HG02884 (cell line): Measurements from ENCODE around the gene PLEKHB1.

Source experiments
- ATAC-seq: cut with Tn5 transposase; IDR thresholded peaks from one replicate; pipeline ENCODE4 v1.9.1; 2021; ENCODE audit warnings: mild to moderate bottlenecking, moderate library complexity; ENCODE audit not compliant: unreplicated experiment

Gene PLEKHB1

DNA sequence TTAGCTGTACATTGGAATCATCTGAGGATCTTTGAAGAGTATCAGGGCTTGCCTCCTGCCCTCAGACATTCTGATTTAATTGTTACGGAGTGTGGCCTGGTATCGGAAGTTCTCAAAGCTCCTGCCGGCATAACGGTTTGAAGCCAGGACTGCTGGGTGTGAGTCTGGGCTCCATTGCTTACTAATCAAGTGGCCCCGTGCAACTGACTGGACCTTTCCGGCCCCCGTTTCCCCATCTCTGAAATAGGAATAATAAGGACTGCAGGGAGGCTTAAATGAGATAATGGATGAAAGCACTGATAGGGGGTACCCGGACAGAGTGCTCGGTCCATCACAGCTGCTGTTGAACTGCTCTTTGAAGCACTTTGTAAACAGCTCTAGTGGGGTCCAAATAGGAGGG lies 1.7 kb downstream of the PLEKHB1 start:
- no peak for ATAC-seq

DNA sequence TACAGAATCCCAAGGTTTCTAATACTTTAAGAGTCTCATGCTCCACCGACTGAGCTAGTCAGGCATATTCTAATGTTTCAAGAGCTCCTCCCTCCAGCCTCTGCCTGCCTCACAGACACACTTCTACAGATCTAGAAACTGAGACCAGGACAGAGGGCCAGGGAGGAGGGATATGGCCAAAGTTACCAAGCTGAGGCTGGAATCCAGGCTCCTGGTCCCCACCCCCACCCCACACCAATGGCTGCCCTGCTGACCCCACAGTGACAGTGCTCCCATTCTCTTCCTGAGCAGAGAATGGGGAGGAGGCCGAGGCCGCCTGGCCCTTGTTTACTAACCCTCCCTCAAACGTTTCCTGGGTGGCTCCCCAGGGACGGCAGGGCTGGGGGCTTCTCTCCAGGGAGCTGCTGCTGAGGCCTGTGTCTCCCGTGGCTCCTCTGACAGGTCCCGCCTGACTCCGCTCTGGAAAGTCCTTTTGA lies 2.2 kb downstream of the PLEKHB1 start:
- no peak for ATAC-seq

DNA sequence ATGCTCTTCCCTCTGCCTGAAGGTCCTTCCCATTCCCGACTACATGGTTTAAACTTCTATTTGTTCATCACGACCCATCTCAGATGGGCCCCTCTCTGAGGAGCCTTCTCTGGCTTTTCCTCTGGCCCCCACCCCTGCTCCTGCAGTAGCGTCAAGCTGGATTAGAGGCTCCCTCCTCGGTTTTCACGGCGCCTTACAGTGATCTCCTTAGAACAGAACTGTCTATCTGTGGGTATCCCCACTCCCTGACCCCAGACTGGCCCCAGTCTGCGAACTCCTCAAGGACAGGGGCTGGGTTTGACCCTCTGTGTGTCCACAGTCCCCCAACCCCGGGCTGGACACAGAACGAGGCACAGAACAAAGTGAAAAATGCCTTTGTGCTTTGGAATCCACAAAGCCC lies 2.8 kb downstream of the PLEKHB1 start:
- no peak for ATAC-seq

DNA sequence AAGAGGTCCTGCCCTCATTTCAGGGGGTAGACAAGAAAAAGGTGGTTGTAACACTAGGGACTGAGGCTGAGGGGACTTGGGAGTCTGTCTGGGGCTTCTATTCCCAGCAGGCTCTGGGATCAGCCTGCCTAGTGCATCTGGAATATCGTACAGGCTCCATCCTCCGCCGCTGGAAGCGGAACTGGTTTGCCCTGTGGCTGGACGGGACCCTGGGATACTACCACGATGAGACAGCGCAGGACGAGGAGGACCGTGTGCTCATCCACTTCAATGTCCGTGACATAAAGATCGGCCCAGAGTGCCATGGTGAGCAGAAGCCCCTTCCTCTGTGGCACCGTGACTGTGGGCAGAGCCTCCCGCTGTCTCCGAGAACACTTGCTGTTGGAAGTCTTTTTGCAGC lies 4.0 kb downstream of the PLEKHB1 start:
- ATAC-seq = no peak

DNA sequence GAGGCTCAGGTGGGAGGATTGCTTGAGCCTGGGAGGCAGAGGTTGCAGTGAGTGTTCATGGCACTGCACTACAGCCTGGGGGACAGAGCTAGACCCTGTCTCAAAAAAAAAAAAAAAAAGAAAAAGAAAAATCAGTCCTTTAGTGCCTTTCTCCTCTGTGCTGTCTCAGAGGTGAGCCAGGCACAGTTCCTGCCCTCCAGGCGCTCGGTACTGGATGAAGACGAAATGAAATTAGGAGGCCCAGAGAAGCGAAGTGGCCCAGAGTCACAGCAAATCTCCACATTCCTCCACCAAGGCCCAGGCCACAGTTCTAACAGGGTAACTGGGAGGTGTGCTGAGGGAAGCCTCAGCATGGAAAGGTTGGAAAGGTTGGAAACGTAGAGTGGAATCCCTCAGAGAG lies 4.9 kb downstream of the PLEKHB1 start:
- ATAC-seq = no peak

DNA sequence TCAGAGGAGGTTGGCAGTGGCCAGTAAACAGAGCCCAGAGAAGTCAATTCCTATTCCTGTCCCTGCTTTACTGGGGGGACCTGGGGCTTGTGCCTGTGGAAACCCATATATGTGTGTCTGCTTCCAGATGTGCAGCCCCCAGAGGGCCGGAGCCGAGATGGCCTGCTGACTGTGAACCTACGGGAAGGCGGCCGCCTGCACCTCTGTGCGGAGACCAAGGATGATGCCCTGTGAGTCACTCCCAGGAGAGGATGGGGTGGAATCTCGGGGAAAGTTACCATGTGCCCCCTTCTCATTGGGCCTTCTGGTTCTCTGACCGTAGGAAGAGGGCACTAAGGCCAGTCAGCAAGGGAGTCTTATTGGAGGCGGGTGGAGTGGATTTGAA lies 5.3 kb downstream of the PLEKHB1 start:
- no peak for ATAC-seq

DNA sequence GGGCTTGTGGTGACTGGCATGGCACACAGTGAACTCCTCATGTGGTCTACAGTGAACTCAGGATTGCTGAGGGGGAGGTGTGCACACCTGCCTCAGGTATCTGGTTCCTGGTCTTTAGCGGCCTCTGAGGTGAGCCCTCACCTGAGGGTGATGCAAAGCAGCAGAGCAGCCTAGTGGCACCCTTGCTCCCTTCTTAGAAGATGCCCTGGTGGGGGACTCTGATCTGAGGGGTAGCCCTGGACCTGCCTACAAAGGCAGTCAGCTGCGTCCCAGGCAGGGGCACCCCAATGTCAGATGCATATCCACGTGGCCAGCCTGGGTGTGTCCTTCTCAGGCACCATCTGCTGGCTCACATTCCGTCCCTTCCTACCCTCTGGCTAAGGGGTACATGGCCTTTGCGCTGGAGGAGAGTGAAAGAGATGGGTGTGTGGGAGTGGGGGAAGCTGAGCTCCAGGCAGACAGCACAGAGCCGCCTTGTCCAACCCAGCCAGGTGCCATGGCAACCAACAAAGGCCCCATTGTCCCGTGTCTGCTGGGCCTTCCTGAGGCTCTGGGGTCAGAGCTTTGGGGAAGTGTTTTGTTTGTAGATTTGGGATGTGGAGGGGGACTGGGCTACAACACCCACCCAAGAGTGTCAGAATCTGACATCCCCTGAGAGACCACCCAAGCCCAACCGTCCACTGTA lies 5.8 kb downstream of the PLEKHB1 start:
- no peak for ATAC-seq

DNA sequence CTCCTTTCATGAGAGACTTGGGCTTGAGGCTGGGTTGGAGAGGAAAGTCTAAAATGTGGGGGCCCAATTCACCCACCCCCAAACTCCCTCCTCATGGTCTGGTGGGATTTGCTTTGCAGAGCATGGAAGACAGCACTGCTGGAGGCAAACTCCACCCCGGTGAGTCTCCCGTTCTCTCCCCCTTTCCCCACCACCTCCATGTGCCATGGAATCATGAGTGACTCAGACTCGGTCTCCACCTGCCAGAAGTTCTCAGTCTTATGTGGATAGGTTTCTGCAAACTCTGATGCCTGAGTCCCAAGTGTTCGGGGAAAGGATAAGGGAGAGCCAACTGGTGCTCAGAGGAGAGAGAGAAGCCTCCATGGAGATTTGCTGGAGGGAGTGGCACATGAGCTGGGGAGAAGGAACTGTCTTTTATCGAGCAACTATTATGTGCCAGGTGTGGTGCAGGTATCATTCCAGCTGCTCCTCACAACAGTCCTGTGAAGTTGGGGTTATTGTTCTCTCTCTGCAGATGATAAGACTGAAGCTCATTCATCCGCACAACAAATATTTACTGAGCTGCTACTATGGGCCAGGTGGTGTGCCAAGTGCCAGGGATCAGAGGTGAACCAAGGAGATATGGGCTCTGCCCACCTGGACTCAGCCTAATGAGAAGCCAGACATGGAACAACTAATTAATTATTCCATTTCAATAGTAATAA lies 6.6 kb downstream of the PLEKHB1 start:
- ATAC-seq = no peak

DNA sequence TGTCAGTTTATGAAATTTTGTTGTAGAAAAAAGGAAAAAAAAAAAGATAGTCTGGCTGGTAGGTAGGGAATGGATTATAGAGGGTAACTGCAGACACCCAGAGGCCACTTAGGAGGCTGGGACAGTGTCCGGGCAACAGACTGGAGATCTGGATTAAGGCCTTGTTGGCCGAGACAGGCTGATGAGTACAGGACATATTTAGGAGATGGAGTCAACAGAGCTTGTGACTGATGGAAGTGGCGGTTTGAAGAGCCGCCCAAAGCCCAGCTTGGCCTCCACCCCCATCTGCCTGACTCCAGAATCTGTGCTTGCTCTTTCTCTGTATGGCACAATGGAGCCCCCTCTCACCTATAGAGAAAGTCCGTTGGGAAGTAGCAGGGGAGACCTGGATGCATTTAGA lies 7.6 kb downstream of the PLEKHB1 start:
- ATAC-seq = no peak

DNA sequence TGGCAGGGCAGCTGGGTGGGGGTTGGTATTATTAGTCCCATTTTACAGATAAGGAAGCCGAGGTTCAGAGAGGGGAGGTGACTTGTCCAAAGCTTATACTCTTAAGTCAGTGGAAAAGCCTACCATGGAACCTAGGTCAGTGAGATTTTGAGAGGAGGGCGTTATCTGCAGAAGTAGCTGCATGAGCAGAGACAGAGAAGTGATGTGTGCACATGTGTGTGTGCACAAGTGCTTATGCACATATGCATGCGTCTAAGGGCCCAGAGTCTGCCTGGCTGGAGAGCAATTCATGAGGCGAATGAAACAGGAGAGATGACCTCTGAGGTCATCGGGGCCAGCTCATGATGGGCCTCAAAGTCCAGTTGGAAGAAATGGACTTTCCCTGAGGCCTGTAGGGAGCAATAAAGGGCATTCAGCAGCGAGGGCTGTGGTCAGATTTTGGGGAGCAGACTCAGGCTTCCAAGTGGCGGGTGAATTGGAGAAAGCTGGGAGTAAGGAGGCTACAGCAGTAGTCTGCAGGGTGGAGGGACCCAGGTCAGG lies 8.2 kb downstream of the PLEKHB1 start:
- ATAC-seq = no peak

DNA sequence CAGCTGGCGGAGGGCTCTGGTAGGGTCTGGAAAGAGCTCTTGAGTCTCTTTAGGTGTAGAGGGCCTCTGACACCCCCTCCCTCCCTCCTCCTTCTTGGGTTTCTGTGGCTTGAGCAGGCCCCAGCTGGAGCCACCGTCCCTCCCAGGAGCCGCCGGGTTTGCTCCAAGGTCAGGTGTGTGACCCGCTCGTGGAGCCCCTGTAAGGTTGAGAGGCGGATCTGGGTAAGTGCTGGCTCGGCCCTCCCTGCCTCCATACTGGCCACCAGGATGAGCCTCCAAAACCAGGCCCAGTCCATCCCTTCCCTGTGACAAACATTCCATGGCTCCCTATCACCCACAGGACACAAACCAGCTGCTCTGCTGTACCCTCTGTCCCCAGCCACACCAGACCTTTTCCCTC lies 9.3 kb downstream of the PLEKHB1 start:
- no peak for ATAC-seq

DNA sequence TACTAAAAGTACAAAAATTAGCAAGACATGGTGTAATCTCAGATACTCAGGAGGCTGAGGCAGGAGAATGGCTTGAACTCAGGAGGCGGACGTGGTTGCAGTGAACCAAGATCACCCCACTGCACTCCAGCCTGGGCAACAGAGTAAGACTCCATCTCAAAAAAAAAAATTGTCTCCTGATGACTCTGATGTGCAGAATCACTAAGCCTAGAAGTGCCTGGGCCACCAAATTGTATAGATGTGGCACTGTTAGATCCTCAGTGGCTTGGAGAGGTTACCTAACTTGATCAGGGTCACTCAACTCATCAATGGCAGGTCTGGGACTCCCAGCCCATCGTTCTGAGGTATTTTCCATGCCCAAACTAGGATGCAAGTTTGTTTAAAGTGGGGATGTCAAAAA lies 10.6 kb downstream of the PLEKHB1 start:
- ATAC-seq = no peak

DNA sequence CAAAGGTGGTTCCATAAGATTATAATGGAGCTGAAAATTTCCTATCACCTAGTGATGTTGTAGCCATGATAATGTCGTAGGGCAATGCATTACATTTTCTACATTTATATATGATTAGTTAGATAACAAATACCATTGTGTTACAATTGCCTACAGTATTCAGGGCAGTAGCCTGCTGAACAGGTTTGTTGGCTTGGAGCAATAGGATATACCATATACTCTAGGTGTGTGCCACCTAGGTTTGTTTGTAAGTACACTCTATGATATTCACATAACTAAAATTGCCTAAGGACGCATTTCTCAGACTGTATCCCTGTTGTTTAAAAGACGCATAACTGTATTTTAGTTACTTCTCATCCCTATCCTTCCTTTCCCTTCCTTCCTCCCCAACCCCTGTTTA lies 13.6 kb downstream of the PLEKHB1 start:
- no peak for ATAC-seq

DNA sequence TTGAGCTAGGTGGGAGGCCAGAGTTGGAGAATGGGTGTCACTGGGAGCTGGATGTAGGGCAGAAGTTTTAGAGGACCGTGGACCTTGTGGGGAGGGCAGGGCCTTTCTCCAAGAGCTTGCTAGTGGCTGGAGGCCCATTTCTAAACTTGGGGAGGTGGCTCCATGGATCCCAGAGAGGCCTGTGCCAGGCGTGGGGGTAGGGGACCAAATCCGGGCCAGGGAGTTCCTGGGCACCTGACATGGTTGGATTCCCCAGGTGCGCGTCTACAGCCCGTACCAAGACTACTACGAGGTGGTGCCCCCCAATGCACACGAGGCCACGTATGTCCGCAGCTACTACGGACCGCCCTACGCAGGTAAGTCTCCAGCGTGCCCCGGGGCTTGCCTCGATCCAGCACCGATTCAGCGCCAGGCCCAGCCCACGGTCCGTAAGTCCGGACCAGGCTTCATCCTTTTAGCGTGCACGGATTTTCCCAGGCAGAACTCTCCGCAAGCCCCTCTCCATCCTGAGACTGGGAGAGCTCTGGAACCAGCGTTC lies 14.2 kb downstream of the PLEKHB1 start:
- no peak for ATAC-seq

DNA sequence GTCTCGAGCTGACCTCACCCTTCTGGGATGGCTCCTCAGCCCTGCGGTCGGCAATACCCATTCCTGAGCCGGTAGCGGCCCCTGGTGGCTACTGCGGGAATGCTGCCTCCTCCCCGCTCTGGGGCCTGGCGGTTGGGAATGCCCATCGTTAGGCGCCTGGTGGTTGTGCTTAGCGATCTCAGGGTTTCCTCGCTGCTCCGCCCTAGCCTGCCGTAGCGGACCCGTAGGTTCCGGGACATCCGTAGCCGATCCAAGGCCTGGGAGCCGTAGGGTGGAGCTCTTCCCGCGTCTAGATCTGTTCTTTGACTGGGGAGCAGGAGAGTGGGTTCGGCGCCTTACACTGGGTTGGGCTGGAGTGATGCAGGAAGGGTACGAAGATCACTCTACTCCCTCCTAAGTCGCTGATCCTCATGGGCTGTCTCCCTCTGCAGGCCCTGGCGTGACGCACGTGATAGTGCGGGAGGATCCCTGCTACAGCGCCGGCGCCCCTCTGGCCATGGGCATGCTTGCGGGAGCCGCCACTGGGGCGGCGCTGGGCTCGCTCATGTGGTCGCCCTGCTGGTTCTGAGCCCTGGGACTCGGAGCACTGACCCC lies 14.8 kb downstream of the PLEKHB1 start:
- peak; percentile 60 for ATAC-seq

DNA sequence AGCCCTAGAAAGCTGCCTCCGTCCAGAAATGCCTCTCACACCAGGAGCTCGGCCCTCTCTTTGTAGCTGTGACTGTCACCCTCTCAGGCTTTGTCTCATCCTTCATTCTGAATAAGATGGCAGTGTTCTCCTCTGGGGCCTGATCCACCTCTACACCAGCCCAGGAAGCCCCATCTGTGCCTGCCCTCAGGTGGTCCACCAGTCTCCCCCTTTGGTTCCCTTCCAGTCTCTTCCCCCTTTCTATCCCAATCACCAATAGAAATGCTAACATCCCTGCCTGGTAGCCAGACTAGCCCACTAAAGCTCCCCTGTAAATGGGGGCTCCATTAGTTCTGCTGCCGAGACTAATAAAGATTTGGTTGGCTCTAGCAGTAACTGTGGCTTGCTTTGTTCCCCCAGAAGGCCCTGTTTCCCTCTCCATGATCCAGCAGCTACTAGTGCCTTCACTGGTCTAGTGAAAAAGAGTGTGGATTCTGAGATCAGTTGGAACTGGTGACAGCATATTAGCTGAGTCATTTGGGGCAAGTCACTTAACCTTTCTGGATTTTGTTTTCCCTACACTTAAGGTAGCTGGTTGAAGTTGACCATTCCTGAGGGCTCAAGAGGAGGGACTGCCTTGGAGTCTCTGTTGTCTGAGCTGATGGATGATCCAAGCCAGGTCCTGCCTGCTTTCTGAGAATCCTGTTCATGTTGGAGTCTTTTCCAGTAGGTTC lies 16.2 kb downstream of the PLEKHB1 start:
- no peak for ATAC-seq

DNA sequence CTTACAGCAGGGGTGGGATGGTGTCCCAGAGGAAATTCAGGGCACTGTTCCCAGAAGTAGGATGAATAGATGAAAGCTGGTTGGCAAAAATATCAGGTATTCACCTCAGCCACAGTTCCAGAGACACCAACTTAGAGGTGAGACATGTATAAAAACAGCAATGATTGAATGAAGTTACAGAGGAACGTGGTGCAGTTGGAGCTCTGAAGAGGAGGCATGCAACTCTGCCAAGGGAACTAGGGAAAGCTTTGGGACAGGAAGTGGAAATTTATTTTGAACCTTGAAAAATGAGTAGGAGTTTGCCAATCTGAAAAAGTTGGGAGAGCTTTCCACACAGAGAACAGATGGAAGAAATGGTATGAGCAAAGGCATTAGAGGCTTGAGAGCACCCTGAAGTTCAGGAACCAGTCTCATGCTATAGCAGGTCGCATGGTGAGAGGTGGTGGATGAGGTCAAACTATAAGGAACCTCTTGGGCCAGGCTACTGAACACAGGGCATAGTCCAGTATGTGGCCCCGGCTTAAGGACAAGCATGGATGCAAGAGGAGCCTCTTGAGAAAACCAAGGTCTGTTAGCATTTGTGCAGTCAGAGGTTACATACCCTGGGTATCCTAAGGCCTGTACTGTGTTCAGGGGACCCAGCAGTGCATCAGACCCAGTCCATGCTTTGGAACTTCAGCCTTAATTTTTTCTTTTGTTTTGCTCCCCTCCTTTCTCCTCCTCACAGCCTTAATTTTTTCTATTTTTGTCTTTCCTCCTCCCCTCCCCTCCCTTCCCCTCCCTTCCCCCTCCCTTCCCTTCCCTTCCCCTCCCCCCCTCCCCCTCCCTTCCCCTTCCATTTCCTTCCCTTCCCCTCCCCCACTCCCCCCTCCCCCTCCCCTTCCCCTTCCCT lies 17.5 kb downstream of the PLEKHB1 start:
- ATAC-seq = no peak

DNA sequence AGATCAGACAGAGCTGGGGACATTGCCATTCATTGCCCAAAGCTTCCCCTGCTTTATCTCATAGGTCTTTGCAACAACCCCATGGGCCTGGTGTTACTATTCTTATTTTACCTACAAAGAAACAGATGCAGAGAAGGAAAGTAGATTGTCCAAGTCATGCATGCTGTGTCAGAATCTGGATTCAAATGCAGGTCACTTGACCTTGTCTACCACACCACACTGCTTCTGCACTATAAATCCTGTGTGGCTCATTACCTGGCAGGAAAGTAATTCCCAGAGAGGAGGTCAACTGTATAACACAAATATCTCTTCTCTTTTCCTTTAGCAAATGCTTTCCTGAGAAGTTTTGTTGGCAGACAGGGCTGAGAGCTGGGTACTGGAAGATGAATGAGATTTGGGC lies 18.5 kb downstream of the PLEKHB1 start:
- ATAC-seq = no peak

DNA sequence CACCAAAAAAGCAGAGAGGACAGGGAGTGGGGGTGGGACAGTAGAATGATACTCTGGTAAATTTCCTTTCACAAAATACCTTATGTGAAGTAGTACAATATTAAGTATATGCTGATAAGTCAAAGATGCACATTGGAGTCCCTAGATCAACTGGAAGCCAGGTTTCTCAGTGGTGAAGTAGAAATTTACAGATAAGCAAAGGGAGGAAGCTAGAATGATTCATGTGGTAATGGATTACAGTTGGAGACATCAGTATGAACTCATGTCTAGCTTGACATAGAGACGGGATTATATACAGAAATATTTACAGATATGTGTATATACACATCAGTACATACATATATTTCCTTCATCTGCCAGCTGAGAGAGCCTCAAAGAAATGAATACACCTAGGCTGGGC lies 21.5 kb downstream of the PLEKHB1 start:
- no peak for ATAC-seq

DNA sequence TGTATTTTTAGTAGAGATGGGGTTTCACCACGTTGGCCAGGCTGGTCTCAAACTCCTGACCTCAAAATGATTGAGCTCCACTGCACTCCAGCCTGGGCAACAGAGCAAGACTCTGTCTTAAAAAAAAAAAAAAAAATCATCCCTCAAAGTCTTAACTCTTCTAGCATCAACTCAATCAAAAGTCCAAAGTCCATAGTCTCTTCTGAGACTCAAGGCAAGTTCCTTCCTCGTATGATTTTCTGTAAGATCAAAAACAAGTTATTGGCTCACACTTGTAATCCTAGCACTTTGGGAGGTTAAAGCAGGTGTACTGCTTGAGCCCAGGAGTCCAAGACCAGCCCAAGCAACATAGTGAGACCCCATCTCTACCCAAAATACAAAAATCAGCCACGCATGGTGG lies 24.4 kb downstream of the PLEKHB1 start:
- no peak for ATAC-seq
